COLO668 (cell line): ENCODE results near the gene ROBO1.

Source experiments
- DNase-seq: peaks from one replicate; lab custom pipeline; 2025; ENCODE audit not compliant: unreplicated experiment; lab: John Stamatoyannopoulos, UW

Gene ROBO1

DNA sequence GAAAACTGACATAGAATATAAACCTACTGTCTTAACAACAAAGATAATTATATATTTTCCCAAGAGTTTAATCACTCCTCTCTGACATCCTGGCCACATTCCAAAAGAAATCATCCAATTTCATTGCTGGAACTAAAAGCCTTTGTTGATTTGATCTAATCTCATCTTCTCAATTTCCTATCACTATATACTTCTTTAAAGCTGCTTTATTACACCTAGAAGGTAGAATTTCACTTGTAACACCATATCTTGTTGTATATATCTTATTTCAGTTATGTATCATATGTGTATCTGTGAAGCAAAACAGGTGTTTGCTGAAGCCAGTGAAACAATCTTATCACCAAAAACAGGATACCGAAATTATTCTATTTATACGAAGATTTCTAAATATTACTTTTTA lies 740.2 kb downstream of the ROBO1 start:
- no peak for DNase-seq

DNA sequence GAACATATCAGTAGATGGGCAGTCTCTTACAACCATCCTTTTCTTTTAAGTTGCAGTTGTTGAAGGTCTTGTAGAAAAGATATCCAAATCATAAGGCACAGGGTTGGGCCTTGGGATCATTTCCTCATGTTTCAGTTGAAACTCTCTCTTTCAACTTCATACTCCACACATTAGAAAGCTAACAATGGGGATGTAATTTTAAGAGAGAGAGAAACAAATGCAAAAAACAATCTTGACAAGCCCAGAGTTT lies 747.9 kb downstream of the ROBO1 start:
- no peak for DNase-seq

DNA sequence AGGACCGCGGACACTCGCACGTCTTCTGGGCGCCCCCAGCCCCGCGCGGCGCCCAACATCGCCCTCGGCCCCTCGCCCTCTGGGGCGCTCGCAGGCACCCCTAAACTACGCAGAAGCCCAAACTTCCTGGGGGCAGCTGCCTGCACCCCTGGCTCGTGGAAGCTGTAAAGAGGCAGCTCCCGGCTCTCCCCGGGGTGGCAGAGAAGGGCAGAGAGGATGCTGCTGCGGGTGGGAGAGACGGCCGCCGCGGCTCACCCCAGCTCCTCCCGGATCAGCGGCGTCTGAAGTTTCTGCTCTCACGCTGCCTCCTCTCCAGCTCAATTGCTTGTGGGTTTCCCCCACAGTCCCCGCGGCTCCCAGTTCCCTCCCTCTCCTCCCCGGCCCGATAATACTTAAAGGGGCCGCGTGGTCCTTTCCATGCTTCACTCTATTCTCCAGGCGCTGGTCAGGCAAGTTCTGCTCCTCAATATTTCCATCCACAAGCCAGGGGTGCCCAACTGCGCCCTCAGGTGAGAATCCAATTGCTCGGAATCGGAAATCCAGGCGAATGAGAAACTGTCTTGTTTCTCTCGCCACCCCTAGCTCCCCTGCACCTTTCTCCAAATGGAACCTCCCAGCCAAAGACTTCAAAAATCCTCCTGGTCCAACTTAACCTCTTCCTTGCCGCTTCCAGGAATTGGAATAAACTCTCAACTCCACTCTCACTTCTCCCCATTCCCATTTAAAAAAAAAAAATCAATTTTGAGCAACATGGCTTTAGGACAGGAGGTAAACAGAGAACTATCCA lies 748.5 kb downstream of the ROBO1 start:
- peak; percentile 73 for DNase-seq

DNA sequence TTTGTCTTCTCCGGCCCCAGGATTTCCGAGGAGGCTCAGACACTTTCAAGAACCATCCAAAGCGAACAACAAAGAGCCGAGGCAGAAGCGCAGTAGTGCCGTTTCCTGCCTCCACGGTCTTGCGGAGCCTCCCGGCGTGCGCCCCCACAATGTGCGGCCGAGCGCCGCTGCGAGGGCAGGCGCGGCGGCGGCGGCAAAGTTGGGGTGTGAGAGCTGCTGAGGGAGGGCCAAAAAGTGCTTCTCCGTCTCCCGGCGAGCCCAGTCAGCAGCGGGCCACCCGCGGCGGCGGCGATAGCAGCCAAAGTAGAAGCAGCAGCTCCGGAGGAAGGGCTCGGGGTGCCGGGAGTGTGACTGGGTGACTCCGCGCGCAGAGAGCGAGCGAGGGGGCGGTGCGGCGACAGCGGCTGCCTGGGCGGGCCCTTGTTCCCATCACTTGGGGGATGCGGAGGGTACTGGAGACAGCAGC lies 749.1 kb downstream of the ROBO1 start:
- DNase-seq = peak; percentile 68

DNA sequence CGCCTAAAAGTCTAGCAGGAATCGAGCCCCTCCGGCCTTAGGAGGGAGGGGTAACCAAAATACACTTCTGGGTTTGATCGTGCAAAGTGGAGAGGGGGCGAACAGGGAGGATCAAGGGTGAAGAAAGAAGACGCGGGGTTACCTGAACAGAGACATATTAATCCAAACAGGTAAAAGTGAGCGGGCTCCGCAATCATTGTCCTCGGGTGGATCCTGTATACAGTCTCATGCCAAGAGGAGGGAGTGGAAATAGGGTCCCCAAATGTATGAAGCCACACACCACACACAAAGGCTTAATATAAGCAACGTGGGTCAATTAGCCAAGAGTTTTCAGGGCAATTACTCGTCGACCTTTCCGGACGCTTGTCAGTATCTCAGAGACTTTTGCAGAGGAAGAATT lies 749.5 kb downstream of the ROBO1 start:
- no peak for DNase-seq

DNA sequence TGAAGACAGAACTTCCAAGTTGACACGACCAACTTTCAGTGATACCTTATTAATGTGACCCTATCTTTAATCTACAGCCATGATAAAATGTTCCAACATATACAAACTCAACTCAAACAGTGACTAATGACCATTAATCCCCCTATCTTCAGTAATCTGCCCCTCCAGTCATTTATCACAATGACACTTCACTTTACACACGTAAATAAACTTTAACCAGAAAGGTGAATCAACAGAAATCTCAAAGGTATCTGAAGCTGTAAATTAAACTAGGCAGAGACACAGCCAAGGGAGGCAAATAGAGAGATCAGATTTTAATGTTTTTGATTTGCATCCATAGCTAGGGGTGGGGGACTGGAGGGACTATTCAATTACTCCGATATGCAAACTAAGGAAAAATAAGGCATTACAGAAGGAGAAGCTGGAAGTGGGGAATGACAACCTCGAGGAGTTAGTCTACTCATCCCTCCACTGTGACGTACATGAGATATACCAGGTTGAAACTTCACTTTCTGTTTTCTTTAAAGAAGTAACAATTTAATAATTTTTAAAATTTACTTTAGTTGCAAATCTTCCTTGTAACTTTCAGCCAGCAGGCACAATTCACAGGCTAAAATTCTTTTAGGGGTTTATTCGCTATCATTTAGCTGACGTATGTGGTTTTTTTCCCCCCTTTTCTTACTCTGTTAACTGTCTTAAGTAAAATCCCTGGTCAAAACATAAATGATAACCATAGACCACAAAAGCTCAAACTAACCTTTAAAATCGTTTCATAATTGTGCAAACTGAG lies 751.0 kb downstream of the ROBO1 start:
- no peak for DNase-seq

DNA sequence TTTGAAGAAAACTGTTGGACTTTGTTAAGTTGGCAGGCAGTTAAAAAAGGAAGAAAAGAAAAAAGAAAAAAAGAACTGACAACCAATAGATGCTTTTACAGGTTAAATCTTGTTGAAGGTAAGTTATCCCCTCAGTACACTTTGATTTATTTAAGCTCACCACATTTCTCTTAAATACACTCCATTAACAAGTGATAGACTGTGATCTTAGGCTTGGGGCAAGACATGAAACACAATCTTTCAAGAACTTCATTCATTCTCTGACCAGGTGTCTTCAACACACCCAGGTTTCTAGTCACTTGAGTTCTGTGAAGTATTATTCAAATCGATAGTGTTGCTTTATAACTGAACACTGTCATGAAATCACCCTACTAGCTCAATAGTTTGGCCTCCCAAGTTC lies 751.9 kb downstream of the ROBO1 start:
- no peak for DNase-seq

DNA sequence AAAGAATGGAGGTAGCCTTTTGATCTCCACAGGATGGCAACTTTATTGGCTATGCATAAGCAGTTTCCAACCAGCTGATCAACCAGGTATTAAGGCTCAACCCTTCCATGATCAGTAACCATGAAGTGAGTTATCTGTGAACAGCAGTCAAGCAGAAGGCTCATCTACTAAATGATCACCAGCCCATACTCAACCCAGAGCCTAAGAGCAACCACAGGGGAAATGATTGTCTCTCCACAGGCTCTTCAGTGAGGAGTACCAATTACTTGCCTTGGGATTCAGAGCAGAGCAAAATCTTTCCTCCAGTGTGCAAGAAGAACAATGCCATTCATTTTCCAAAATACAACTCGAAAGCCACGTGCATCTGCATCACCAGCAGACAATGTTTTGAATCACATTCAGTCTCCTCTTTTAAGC lies 754.8 kb downstream of the ROBO1 start:
- no peak for DNase-seq

DNA sequence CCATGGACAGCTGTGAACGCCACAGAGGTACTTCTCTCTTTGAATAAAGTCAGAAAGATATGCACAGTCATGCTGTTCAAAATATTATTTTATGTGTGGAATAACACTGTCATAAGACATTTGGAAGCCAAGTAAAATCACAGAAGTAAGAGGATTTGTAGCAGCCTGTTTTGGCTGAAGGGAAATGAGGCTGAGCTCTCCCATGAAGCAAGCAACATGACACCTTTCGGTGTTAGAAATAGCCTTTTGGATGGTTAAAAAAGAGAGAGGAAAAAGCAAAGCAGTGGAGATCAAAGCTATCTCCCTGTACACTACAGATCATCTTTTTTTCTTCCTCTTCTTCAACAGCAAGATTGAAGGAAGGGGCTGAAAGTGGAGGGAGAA lies 755.3 kb downstream of the ROBO1 start:
- DNase-seq = no peak

DNA sequence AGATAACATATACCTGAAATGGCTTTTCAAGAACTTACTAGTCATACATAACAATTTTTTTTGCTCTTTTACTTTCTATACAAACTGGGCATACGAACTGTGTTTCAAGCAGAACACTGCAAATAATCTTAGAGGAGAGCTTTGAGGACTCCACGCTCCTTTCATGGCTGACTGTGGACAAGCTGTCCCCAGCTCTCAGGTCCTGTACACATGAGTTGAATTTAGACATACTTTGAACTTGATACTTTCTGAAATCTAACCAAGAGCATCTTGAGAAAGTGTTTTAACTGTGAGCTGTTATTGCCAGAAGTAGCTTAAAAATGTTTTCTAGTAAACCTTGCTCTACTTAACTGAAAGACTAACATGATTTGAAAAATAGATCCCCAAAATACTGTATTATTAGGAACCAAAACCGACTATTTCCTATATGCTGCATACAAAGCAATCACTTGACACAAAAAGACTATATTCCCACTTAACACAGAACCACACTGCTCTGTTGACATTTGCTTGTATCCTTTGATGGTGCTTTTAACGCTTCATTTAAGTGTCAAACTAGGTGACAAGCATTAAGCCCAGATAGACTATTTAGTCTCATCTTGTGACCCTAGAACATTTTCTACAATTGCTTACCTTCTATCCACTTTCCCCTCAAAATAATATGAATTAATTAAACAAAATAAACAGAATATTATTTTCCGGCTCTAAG lies 755.8 kb downstream of the ROBO1 start:
- no peak for DNase-seq

DNA sequence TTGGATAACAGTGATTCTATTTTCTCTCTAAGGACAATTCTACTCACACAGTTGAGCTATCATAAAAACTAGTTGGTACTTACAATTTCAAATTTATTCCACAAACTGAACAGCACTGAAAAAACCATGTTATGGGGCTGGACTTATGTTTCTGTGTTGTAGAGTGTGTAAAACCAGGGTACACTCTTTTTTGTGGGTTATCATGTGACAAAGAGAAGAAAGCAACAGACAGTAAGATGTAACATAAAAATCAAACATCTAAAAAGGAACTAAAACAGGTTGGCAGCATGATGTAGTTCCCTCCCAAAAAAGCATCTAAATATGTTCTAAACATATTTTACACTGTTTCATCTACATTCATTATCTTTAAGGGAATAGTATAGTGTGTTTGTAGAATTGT lies 757.9 kb downstream of the ROBO1 start:
- no peak for DNase-seq

DNA sequence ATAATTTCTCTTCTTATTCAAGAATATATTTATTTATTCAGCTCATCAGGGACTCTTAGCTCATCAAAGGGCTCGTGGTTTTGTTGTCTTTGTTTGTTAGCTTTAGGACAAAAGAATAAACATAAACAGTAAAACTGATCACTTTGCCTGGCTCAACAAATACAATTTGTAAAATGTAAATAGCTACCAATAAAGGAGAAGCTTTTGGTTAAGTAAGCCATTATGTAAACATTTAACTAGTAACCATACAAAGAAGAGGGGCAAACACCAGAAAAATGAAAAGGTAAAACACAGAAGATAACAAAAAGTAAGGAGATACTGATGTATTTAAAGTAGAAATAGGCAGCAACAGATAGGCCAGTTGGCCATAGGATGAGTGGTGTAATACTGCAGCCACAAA lies 761.7 kb downstream of the ROBO1 start:
- no peak for DNase-seq

DNA sequence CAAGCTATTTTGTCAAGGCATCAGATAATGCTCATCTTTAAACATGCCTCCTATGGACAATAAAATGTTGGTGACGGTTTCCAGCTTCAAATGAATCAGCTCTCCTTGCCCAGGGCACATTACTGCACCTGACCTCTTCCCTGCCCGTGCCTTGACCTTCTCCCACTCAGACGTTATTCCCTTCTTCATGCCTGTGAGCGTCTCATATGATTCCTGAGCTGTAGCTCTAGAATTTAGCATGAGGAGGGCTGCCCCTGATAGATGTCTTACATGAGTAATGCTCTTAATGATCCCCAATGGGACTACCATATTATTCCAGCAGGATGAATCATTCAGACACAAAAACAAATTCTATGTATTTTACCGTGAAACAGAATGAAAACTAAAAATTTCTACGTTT lies 762.7 kb downstream of the ROBO1 start:
- no peak for DNase-seq

DNA sequence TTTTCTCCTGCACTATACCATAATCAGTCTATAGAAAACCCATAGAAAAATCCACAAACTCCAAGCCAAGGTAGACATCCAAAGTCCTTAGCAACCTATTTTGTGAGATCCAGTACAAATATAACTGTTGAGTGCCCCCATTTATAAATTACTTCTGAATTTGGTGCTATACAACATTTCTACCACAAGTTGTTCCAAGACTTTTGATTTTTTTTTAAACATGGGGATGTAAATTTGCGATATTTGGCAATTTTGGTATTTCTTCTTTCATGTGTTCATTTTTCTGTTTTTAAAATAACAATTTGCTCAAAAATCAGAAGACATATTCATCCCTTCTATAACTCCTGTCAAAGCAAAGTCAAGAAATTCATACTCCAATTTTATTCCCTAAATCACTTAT lies 763.8 kb downstream of the ROBO1 start:
- no peak for DNase-seq

DNA sequence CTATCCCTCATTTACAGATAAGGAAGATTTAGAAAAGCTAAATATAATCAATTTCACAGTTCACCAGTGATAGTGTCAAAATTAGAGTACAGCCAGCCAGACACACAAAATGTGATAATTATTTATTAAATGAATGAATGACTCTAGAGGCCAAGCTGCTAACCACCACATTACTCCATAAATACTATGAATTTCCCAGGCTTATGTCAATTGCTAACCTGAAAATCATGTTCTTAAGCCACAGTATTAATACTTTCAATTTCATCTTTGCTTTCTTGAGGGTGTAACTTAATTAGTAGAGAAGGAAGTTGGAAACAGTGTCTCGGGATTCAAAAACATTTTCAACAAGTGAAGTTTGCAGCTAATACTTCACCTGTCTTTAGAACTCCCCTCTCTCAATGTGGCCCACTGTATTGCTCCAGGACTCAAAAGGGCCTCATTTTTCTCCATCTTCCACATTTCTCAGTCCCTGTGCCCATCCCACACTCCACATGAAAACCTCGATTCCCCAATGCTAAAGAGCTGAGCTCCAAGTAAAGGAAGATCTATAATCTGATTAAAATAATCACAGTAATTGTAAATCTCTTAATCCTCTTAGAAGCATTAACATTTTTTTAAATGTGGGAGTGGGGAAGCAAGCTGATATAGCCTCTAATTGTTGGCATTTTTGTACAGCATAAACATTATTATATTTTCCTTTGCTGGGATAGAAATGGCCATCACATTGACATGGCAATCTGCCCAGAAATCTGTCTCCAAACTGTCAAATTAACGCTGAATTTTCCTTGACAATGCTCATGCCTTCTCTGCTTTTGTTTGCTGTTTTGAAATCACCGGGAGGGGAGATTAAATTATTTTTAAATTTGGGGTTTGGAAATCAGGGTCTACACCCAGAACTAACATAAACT lies 765.1 kb downstream of the ROBO1 start:
- DNase-seq = no peak

DNA sequence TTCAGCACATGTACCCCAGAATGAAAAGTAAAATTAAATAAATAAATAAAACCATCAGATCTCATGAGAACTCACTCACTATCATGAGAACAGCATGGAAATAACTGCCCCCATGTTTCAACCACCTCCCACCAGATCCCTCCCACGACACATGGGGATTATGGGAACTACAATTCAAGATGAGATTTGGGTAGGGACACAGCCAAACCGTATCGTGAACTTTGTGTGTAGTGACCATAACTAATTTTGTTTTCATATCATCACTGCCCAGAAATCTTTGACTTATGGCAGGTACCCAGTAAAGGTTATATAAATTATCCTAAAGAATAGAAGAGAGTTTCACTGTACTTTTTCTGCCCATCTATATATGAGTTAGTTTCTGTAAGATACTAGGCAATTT lies 766.5 kb downstream of the ROBO1 start:
- no peak for DNase-seq

DNA sequence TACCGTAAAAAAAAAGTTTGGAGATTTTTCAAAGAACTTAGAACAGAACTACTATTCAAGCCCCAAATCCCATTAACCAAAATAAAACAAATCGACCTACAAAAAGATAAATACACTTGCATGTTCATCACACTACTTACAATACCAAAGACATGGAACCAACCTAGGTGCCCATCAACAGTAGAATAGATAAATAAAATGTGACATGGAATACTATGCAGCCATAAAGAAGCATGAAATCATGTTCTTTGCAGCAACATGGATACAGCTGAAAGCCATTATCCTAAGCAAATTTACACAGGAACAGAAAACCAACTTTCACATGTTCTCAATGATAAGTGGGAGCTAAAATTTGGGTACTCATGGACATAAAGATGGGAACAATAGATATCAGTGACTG lies 768.7 kb downstream of the ROBO1 start:
- DNase-seq = no peak

DNA sequence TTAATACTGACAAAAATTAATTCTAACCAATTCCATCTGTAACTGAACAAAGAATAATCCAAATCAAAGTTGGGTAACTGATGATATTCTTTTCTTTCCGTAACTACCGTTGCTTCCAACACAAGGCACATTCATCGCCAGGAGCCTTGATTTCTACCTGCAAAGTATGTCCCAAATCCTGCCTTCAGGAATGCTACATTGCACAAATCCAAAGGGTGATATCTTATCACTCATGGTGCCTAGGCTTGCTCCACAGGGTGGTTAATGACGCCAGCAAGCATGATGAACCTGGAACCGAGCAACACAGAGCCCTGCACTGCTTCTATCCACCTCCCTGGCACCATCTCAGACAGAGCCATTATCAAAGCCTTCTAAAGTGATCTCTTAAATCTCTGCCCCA lies 772.7 kb downstream of the ROBO1 start:
- DNase-seq = no peak

DNA sequence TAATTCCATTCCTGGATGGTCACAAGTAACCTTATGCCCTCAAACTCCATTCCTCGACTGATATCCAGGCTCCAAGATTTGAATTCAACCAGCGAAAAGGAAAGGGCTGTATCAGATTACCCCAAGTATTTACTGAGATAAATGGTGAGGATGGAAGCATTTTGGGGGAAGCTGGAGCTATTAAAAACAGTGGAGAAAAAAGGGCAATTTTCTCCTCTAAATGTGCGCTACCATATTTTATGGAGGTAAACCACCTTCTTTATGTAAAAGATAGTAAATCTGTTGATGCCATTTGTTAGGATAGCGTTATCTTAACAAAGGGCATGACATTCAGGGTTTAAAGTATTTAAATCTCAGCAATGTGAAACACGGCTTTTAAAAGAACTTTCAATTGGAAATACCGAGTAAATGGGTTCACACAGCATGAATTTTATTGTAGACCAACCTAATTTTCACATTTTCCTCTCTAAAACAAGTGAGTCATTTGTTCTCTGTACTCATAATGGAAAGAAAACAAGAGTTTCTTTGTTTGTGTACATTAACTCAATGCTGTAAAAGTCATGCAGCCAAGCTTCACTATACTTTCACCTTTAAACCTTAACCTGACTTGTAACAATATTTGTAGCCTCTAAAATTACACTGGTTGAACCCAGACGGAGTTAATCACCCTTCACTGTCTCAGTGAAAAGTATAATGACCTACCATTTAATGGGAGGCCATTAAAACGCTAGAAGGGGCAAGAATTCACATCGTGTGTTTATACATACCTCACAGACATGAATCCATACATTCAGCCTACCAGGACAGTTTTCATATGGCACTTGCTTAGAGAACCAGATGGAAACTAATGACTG lies 773.4 kb downstream of the ROBO1 start:
- no peak for DNase-seq

DNA sequence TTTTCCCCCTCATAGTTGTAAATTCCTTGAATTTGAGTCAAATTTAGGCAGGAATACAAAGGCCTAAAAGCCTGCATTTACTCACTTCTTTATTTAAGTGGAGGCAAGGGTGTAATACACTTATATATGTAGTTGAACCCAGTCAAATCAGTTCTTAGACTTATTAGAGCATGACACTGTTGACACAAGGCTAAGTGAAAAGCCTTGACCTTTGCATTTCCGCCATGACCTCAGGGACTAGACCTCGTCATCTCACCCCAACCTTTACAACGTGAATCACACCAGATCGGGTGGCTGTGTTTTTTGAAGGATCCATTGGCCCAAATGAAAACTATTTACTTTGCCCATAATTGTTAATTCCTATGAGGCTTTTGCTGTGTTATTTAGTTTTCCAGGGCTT lies 774.4 kb downstream of the ROBO1 start:
- DNase-seq = no peak
